ENCODE results near the gene WDR12. TPM values are rescaled to one million over a fixed set of nuclear protein-coding genes. Genes with fewer than 3 reads are reported as not detected.
"Not testable (repeated sequence)": the region's sequence is repeated elsewhere in the genome, so short reads cannot be mapped to it uniquely, and the experiment has no call there.

The WDR12 gene
- total RNA-seq, 1 donor from 2014 or later, result 167 TPM

DNA sequence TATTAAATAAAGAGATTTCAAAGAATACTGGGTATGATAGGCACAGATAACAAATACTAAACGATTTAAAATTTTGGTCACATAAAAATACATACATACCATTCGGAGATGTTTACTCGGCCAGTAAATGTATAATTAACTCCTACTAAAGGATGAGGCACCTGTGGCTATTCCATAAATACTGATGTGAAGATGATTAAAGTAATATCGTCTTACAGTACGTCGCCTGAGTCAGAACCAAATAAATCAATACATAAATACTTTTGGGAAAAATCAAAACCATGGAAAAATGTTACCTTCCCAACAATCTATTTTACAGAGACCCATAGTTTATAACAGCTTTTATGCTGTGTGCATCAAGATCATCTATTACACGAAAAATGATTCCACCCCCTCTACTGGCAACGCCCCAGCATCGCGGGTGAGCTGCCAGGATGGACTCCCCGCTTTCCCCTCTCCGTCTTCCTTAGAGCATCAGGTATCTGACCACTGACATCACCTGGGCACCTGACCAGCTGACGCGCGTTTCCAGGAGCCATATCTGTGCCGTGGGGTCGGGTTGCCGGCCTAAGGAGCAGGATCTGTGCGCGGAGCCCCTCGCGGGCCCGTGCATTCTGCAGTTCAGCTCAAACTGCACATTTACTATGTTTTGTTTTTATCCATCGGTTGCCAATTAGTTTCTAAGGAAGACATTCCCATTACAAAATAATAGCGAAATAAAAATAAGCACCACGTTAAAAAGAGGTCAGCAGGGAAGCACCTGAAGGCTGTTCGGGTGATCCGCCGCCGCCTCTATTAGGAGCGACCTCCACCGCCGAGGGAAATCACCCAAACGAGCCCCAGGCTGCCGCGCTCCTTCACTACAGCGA, 40.8 kb downstream of the WDR12 start:
- intact Hi-C loops (cut with micrococcal nuclease), result loop anchor here (1.0 to 2.0 kb wide), 6 partner anchors 39 to 296 kb away; partner anchors contain the start of genes FAM117B, NBEAL1 and WDR12
- H3K4me1 Mint-ChIP-seq, result peaks cover 7% of the 10 kb centered on the region
- H3K27ac Mint-ChIP-seq, result peak overlapping the region; percentile 87
- DNase-seq, result peak; percentile 90
- H3K36me3 Mint-ChIP-seq (ENCODE audit: low read depth), result no peaks in the 10 kb centered on the region
- no peaks in the 10 kb centered on the region for H3K27me3 Mint-ChIP-seq
- H3K9me3 Mint-ChIP-seq, result no peaks in the 10 kb centered on the region
- H3K4me3 Mint-ChIP-seq, result peak overlapping the region; percentile 88

DNA sequence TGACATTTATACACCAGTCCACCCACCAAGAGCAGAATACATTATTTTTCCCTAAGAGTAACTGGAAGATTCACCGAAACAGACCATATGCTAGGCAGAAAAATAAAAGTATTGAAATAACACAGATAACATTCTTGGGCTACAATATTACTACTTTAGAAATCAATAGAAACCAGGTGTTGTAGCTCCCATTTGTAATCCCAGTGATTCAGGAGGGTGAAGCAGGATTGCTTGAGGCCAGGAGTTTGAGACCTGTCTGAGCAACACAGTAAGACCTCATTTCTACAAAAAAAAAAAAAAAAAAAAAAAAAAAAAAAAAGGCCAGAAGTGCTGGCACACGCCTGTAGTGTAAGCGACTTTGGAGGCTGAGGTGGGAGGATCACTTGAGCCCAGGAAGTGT, 49.5 kb downstream of the WDR12 start:
- Mint-ChIP-seq H3K9me3 (peaks cover 4% of the 10 kb centered on the region), H3K4me3 (no peak overlapping the region), H3K27ac (no peak overlapping the region), H3K36me3 (ENCODE audit: low read depth) (no peaks in the 10 kb centered on the region), H3K4me1 (peaks cover 2% of the 10 kb centered on the region), H3K27me3 (no peaks in the 10 kb centered on the region)
- intact Hi-C loops (cut with micrococcal nuclease), result no loop called here
- no peak for DNase-seq

DNA sequence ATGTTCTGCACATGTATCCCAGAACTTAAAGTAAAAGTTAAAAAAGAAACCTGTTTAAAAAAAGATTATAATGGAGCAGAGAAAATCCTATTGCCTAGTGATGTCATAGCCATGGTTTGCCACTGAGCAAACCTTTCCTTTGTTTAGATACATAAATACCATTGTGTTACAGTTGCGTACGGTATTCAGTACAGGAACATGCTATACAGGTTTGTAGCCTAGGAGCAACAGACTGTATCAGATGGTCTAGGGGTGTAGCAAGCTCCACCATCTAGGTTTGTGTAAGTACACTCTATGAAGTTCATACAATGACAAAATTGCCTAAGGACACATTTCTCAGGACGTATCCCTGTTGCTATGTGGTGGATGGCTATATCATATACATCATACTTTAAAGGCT, 52.9 kb downstream of the WDR12 start:
- Mint-ChIP-seq H3K27ac (no peak overlapping the region), H3K36me3 (ENCODE audit: low read depth) (no peaks in the 10 kb centered on the region), H3K27me3 (peaks cover 1% of the 10 kb centered on the region), H3K4me3 (no peak overlapping the region), H3K4me1 (peaks cover 2% of the 10 kb centered on the region), H3K9me3 (peaks cover 8% of the 10 kb centered on the region)
- DNase-seq, result no peak
- intact Hi-C loops (cut with micrococcal nuclease), result no loop called here

DNA sequence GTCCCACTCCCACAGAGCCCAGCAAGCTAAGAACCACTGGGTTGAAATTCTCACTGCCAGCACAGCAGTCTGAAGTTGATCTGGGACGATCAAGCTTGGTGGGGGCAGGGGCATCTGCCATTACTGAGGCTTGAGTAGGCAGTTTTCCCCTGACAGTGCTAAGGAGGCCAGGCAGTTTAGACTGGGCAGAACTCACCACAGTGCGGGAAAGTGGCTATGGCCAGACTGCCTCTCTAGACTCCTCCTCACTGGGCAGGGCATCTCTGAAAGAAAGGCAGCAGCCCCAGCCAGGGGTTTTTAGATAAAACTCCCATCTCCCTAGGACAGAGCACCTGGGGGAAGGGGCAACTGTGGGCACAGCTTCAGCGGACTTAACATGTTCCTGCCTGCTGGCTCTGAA, 62.1 kb downstream of the WDR12 start:
- H3K4me3 Mint-ChIP-seq; intact Hi-C loops (cut with micrococcal nuclease): not testable (repeated sequence)

DNA sequence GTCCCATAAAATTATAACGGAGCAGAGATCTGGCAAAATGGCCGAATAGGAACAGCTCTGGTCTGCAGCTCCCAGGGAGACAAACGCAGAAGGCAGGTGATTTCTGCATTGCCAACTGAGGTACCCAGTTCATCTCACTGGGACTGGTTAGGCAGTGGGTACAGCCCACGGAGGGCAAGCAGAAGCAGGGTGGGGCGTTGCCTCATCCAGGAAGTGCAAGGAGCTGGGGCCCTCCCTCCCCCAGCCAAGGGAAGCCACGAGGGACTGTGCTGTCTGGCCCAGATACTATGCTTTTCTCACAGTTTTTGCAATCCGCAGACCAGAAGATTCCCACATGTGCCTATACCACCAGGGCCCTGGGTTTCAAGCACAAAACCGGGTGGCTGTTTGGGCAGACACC, 62.7 kb downstream of the WDR12 start:
- Mint-ChIP-seq H3K4me1 (no peaks in the 10 kb centered on the region), H3K4me3 (no peak overlapping the region), H3K36me3 (ENCODE audit: low read depth) (no peaks in the 10 kb centered on the region), H3K9me3 (peaks cover 4% of the 10 kb centered on the region), H3K27me3 (no peaks in the 10 kb centered on the region), H3K27ac (no peak overlapping the region)
- DNase-seq, result no peak
- intact Hi-C loops (cut with micrococcal nuclease), result no loop called here

More for the DNA sequence above, 62.1 kb downstream of the WDR12 start:
- not testable (repeated sequence) for DNase-seq; H3K36me3 Mint-ChIP-seq (ENCODE audit: low read depth); H3K27ac Mint-ChIP-seq; H3K9me3 Mint-ChIP-seq; H3K27me3 Mint-ChIP-seq; H3K4me1 Mint-ChIP-seq

DNA sequence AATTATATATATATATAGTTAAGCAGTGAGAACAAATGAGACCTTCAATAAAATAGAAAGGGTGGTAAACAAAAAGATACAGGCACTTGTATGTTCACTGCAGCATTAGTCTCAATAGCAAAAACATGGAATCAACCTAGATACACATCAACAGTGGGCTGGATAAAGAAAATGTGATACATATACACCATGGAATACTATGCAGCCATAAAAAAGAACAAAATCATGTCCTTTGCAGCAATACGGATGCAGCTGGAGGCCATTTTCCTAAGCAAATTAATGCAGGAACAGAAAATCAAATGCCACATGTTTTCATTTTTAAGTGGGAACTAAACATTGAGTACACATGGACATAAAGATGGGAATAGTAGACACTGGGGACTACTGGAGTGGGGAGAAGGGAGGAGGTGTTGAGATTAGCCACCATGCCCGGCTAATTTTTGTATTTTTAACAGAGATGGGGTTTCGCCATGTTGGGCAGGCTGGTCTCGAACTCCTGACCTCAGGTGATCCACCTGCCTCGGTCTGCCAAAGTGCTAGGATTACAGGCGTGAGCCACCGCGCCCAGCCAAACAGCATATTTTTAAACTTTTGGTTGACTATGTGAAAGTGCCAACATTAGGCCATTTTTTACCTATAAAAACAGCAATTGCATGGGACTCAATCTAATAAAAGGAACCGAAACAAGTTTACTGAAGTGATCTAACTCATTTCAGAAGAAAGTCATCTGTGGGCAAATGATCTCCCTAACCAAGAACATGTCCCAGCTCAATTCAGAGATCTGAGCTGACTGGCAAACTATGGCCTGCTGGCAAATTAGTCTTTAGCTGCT, 63.6 kb downstream of the WDR12 start:
- intact Hi-C loops (cut with micrococcal nuclease), result no loop called here
- no peak for DNase-seq
- H3K27me3 Mint-ChIP-seq, result no peaks in the 10 kb centered on the region
- H3K36me3 Mint-ChIP-seq (ENCODE audit: low read depth), result no peaks in the 10 kb centered on the region
- no peaks in the 10 kb centered on the region for H3K4me1 Mint-ChIP-seq
- peaks cover 8% of the 10 kb centered on the region for H3K9me3 Mint-ChIP-seq
- H3K27ac Mint-ChIP-seq, result no peak overlapping the region
- H3K4me3 Mint-ChIP-seq, result no peak overlapping the region

DNA sequence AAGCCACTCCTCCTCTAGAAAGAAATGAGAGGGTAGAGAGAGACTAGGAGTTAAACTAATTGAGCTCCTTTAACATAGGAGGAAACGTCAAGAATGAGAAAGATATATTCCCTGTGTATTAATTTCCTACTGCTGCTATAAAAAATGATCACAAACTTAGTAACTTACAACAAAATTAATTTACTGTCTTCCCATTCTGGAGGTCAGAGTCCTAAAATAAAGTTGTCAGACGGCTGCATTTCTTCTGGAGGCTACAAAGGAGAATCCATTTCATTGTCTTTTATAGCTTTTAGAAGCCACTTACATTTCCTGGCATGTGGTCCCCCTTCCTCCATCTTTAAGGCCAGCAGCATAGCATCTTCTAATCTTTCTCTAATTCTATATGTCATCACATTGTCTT, 66.8 kb downstream of the WDR12 start:
- Mint-ChIP-seq H3K4me1 (no peaks in the 10 kb centered on the region), H3K27me3 (no peaks in the 10 kb centered on the region), H3K4me3 (no peak overlapping the region), H3K36me3 (ENCODE audit: low read depth) (no peaks in the 10 kb centered on the region), H3K27ac (no peak overlapping the region), H3K9me3 (peaks cover 12% of the 10 kb centered on the region)
- intact Hi-C loops (cut with micrococcal nuclease), result no loop called here
- no peak for DNase-seq

DNA sequence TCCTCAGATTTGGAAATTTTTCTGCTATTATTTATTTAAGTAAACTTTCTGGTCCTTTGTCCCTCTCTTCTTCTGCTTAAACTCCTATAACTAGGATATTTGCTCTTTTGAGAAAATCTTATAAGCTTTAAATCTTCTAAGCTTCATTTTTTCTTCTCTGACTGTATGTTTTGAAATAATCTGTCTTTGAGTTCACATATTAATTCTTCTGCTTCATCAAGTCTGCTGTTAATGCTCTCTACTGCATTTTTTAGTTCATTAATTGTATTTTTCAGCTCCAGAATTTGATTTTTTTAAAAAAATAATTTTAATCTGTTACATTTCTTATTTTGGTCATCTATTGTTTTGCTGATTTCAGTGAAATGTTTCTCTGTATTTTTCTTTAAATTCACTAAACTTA, 68.8 kb downstream of the WDR12 start:
- Mint-ChIP-seq H3K36me3 (ENCODE audit: low read depth) (no peaks in the 10 kb centered on the region), H3K4me3 (no peak overlapping the region), H3K4me1 (no peaks in the 10 kb centered on the region), H3K27ac (no peak overlapping the region), H3K9me3 (peaks cover 10% of the 10 kb centered on the region), H3K27me3 (no peaks in the 10 kb centered on the region)
- intact Hi-C loops (cut with micrococcal nuclease), result no loop called here
- DNase-seq, result no peak

DNA sequence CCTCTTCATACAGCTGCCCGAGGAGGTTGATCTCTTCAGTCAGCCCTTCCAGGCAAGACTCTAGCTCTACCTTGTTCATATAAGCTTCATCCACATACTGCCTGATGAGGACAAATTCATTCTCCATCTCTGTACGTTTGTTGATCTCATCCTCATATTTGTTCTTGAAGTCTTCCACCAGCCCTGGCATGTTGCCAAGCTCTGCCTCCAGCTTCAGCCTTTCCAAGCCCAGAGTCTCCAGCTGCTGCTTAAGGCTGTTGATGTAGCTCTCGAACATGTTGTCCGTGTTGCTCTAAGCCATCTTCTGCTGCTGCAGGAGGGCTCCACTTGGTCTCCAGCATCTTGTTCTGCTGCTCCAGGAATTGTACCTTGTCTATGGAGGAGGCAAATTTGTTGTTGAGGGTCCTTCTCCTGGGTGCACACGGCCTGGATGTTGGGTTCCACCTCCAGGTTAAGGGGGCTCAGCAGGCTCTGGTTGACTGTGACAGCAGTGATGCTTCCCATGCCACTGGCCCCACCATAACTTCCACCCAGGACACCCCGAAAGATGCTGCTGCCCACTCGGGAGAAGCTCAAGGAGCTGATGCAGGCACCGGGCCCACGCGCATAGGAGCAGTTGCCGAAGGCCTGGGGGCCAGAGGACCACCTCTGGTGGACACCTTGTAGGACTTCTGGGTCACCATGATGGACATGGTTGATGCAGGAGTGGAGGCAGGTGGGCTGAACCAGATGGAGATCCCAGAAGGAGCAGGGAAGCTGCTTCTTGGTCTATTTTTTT, 70.2 kb downstream of the WDR12 start:
- H3K4me3 Mint-ChIP-seq, result no peak overlapping the region
- no peak for DNase-seq

DNA sequence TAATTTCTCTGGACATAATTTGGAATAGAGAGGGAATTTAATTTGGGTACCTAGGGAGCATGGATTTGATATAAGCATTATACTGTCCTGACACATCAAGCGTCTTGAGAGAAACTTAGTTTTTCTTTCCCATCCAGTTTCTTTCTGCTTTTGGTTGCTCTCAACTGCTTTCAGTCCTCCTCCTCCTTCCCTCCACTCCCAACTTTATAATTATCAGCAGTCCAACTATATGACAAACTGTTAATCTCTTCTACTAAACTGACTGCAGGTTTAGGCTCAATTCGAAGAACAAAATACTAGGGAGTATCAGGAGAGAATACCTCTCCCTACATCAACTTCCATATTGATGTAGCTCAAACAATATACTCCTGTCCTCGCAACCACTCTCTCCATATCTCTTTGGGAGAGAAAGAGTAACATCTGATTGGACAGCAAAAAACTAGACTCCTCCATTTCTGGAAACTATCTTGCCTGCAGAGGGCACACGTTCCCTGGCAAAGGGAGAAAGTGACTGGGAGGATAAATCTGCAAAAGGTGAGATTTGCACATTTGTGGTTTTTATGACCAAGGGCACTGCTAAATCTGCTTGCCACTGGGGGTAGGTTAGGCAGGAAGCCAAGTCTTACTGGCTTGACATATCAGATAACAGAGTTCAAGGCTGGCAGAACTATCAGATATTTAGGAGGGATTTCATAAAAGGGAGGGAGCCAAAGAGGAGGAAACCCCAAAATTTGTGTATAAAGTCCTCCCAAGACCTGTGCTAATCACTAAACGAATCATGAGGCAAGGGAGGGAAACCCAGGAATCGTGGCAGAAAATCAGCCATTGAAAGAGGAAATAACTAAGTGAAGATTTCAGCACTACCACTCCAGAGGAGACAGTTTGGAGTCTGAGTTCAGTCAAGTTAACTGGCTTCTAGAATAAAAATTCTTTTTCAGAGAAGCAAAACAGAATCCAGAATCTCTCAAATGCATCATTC, 79.9 kb downstream of the WDR12 start:
- Mint-ChIP-seq H3K4me1 (peaks cover 9% of the 10 kb centered on the region), H3K27me3 (no peaks in the 10 kb centered on the region), H3K4me3 (no peak overlapping the region), H3K27ac (no peak overlapping the region), H3K36me3 (ENCODE audit: low read depth) (no peaks in the 10 kb centered on the region), H3K9me3 (no peaks in the 10 kb centered on the region)
- peak; percentile 81 for DNase-seq
- intact Hi-C loops (cut with micrococcal nuclease), result loop anchor here (1.0 to 5.0 kb wide), 2 partner anchors 39 to 621 kb away; no protein-coding TSS in a partner anchor

More for the DNA sequence above, 70.2 kb downstream of the WDR12 start:
- Mint-ChIP-seq H3K27me3 (no peaks in the 10 kb centered on the region), H3K4me1 (no peaks in the 10 kb centered on the region), H3K36me3 (ENCODE audit: low read depth) (no peaks in the 10 kb centered on the region), H3K27ac (no peak overlapping the region), H3K9me3 (peaks cover 8% of the 10 kb centered on the region)
- intact Hi-C loops (cut with micrococcal nuclease), result no loop called here

DNA sequence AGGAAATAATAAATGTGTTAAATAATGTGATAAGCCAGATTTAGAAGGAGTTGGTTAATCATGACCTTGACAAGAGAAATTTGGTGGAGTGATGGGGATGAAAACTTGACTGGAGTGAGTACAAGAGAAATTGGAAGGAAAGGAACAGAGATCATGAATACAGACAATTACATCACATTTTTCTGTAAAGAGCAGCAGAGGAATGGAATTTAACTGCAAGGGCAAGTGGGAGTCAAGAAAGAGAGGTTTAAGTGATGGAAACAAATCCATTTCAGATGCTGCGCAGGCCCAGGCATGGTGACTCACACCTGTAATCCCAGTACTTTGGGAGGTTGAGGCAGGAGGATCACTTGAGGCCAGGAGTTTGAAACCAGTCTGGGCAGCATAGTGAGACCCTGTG, 86.6 kb downstream of the WDR12 start:
- Mint-ChIP-seq H3K36me3 (ENCODE audit: low read depth) (no peaks in the 10 kb centered on the region), H3K4me1 (no peaks in the 10 kb centered on the region), H3K27ac (no peak overlapping the region), H3K9me3 (no peaks in the 10 kb centered on the region), H3K27me3 (no peaks in the 10 kb centered on the region), H3K4me3 (no peak overlapping the region)
- intact Hi-C loops (cut with micrococcal nuclease), result no loop called here
- peak; percentile 40 for DNase-seq

Measured in activated CD4-positive, alpha-beta T cell treated with anti-CD3 and anti-CD28 coated beads, Interleukin-2, amount 10 ng/mL, durations not matched to agents 24 days and 14 days (primary cell).